Body of pancreas (tissue), 4 donors: ENCODE results near the gene OR10H4.

Source experiments
- CTCF ChIP-seq, 7 experiments: fragments of 450-650 bp in 4 of 7; fragments of 200-600 bp in 3 of 7; sonication (generic) in 3 of 7; IDR thresholded peaks; one replicate each; pipeline ENCODE4 v1.5.1; 2016 to 2019; ENCODE audit warnings: antibody characterized with exemption in 7 of 7
- POLR2A ChIP-seq, 3 donors: fragments of 450-650 bp; IDR thresholded peaks; one replicate each; pipeline ENCODE4 v1.6.1; 2016; ENCODE audit warnings: antibody characterized with exemption in 3 of 3, mild to moderate bottlenecking in 2 of 3

GRCh38 chr19:15992014-15992413, 43.2 kb downstream of the OR10H4 start:
- no peak for TF ChIP-seq POLR2A (IDR thresholded peaks at IDR 0.05)
- TF ChIP-seq CTCF (IDR thresholded peaks at IDR 0.05): no peak
